ENCODE results near the gene KSR1.
"Not testable (repeated sequence)": the region's sequence is repeated elsewhere in the genome, so short reads cannot be mapped to it uniquely, and the experiment has no call there.

KSR1 gene

GRCh38 chr17:27423651-27424050 is 32.6 kb upstream of the KSR1 start:
- Histone ChIP-seq H3K4me1 (ENCODE audit: low read length) (no peaks in the 10 kb centered on the region), H2AFZ (ENCODE audit: low read depth, low read length) (no peak overlapping the region), H3K27me3 (ENCODE audit: low read depth, low read length) (no peaks in the 10 kb centered on the region), H3K79me2 (ENCODE audit: low read length) (no peaks in the 10 kb centered on the region), H4K20me1 (ENCODE audit: insufficient read depth, low read length) (no peaks in the 10 kb centered on the region), H3K27ac (ENCODE audit: low read length) (no peak overlapping the region), H3K36me3 (replicated peaks; ENCODE audit: low read depth, low read length) (no peaks in the 10 kb centered on the region), H3K4me3 (ENCODE audit: low read length) (no peak overlapping the region), H3K9me3 (ENCODE audit: insufficient read depth, low read length) (no peaks in the 10 kb centered on the region), H3K4me2 (ENCODE audit: low read length) (no peak overlapping the region), H3K9ac (ENCODE audit: low read length) (no peak overlapping the region)
- TF ChIP-seq CTCF (IDR thresholded peaks at IDR 0.05; ENCODE audit: low read depth, low read length) (no peak), EZH2phosphoT487 (IDR thresholded peaks at IDR 0.05; ENCODE audit: low read depth) (no peak)

DNA sequence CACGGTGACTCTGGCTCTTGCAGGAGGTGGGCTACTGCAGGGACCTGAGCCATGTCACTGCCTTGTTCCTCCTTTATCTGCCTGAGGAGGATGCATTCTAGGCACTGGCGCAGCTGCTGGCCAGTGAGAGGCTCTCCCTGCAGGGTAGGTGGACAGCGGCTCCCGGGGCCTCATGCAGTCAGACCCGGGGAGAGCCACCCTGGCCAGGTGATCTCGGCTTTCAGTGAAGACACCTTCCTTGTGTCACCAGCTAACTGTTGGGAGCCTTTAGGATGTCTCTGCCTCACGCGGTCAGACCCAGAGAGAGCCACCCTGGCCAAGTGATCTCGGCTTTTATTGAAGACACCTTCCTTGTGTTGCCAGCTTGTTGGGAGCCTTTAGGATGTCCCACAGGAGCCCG is 31.7 kb upstream of the KSR1 start:
- no peaks in the 10 kb centered on the region for H3K9me3 ChIP-seq (ENCODE audit: insufficient read depth, low read length)
- no peak for TF ChIP-seq CTCF (IDR thresholded peaks at IDR 0.05; ENCODE audit: low read depth, low read length)
- no peak for TF ChIP-seq EZH2phosphoT487 (IDR thresholded peaks at IDR 0.05; ENCODE audit: low read depth)

DNA sequence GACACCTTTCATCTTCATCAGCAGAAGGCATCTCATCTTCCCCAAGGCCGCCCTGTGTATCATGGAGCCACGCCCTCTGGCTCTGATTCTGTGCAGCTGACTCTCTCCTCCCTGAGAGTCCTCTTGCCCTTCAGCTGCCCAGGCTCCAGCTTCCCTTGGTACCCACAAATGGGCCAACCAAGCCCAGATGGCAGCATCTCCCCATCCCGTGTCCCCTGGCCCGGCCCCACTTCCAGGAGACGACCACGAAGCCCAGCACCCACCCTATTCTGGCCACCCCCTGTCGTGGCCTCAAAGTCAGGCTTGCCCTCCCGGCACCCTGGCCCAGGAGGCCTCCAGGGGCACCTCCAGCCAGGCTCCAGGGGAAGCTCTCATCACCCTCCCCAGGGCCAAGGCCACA is 31.3 kb upstream of the KSR1 start:
- Histone ChIP-seq H3K9me3 (ENCODE audit: insufficient read depth, low read length) (no peaks in the 10 kb centered on the region), H3K9ac (ENCODE audit: low read length) (no peak overlapping the region), H3K27me3 (ENCODE audit: low read depth, low read length) (no peaks in the 10 kb centered on the region), H2AFZ (ENCODE audit: low read depth, low read length) (no peak overlapping the region), H3K4me2 (ENCODE audit: low read length) (no peak overlapping the region), H3K36me3 (replicated peaks; ENCODE audit: low read depth, low read length) (no peaks in the 10 kb centered on the region), H3K27ac (ENCODE audit: low read length) (no peak overlapping the region), H3K79me2 (ENCODE audit: low read length) (no peaks in the 10 kb centered on the region), H4K20me1 (ENCODE audit: insufficient read depth, low read length) (no peaks in the 10 kb centered on the region), H3K4me3 (ENCODE audit: low read length) (no peak overlapping the region), H3K4me1 (ENCODE audit: low read length) (no peaks in the 10 kb centered on the region)
- no peak for TF ChIP-seq CTCF (IDR thresholded peaks at IDR 0.05; ENCODE audit: low read depth, low read length)
- no peak for TF ChIP-seq EZH2phosphoT487 (IDR thresholded peaks at IDR 0.05; ENCODE audit: low read depth)

More for the DNA sequence above, 31.7 kb upstream of the KSR1 start:
- Histone ChIP-seq H3K79me2 (ENCODE audit: low read length) (no peaks in the 10 kb centered on the region), H2AFZ (ENCODE audit: low read depth, low read length) (no peak overlapping the region), H3K4me1 (ENCODE audit: low read length) (no peaks in the 10 kb centered on the region), H3K36me3 (replicated peaks; ENCODE audit: low read depth, low read length) (no peaks in the 10 kb centered on the region), H3K4me3 (ENCODE audit: low read length) (no peak overlapping the region), H3K9ac (ENCODE audit: low read length) (no peak overlapping the region), H3K27me3 (ENCODE audit: low read depth, low read length) (no peaks in the 10 kb centered on the region), H3K27ac (ENCODE audit: low read length) (no peak overlapping the region), H4K20me1 (ENCODE audit: insufficient read depth, low read length) (no peaks in the 10 kb centered on the region), H3K4me2 (ENCODE audit: low read length) (no peak overlapping the region)

GRCh38 chr17:27425571-27425970 is 30.7 kb upstream of the KSR1 start:
- H3K27me3 ChIP-seq (ENCODE audit: low read depth, low read length); H3K4me3 ChIP-seq (ENCODE audit: low read length); H4K20me1 ChIP-seq (ENCODE audit: insufficient read depth, low read length); H3K4me1 ChIP-seq (ENCODE audit: low read length); H3K27ac ChIP-seq (ENCODE audit: low read length); H2AFZ ChIP-seq (ENCODE audit: low read depth, low read length); H3K36me3 ChIP-seq (replicated peaks; ENCODE audit: low read depth, low read length); H3K9ac ChIP-seq (ENCODE audit: low read length); H3K79me2 ChIP-seq (ENCODE audit: low read length); H3K9me3 ChIP-seq (ENCODE audit: insufficient read depth, low read length); H3K4me2 ChIP-seq (ENCODE audit: low read length): not testable (repeated sequence)

GRCh38 chr17:27425991-27426390 is 30.3 kb upstream of the KSR1 start:
- H3K4me2 ChIP-seq (ENCODE audit: low read length), result no peak overlapping the region
- H3K4me3 ChIP-seq (ENCODE audit: low read length), result no peak overlapping the region
- no peak overlapping the region for H3K27ac ChIP-seq (ENCODE audit: low read length)
- H3K27me3 ChIP-seq (ENCODE audit: low read depth, low read length), result no peaks in the 10 kb centered on the region
- H3K4me1 ChIP-seq (ENCODE audit: low read length), result no peaks in the 10 kb centered on the region
- no peaks in the 10 kb centered on the region for H3K9me3 ChIP-seq (ENCODE audit: insufficient read depth, low read length)
- H2AFZ ChIP-seq (ENCODE audit: low read depth, low read length), result no peak overlapping the region
- no peak overlapping the region for H3K9ac ChIP-seq (ENCODE audit: low read length)
- no peaks in the 10 kb centered on the region for H3K36me3 ChIP-seq (replicated peaks; ENCODE audit: low read depth, low read length)
- H4K20me1 ChIP-seq (ENCODE audit: insufficient read depth, low read length), result no peaks in the 10 kb centered on the region
- no peaks in the 10 kb centered on the region for H3K79me2 ChIP-seq (ENCODE audit: low read length)
- TF ChIP-seq EZH2phosphoT487 (IDR thresholded peaks at IDR 0.05; ENCODE audit: low read depth) (no peak), CTCF (IDR thresholded peaks at IDR 0.05; ENCODE audit: low read depth, low read length) (no peak)

- not testable (repeated sequence) for H3K4me1 ChIP-seq (ENCODE audit: low read length); H2AFZ ChIP-seq (ENCODE audit: low read depth, low read length); H3K79me2 ChIP-seq (ENCODE audit: low read length); H4K20me1 ChIP-seq (ENCODE audit: insufficient read depth, low read length); H3K9ac ChIP-seq (ENCODE audit: low read length); H3K27ac ChIP-seq (ENCODE audit: low read length); H3K9me3 ChIP-seq (ENCODE audit: insufficient read depth, low read length); H3K4me2 ChIP-seq (ENCODE audit: low read length); H3K27me3 ChIP-seq (ENCODE audit: low read depth, low read length); H3K36me3 ChIP-seq (replicated peaks; ENCODE audit: low read depth, low read length); H3K4me3 ChIP-seq (ENCODE audit: low read length)
Measured at GRCh38 chr17:27426471-27426870, 29.8 kb upstream of the KSR1 start.

All from OCI-LY3 (cell line).